ENCODE measurements around the gene MYO15A.

The MYO15A gene

GRCh38 chr17:18144261-18144660 is 35.7 kb downstream of the MYO15A start:
- TF ChIP-seq CTCF (conservative IDR thresholded peaks at IDR 0.05; ENCODE audit: low read length), result no peak
- no peak for TF ChIP-seq EZH2phosphoT487 (IDR thresholded peaks at IDR 0.05; ENCODE audit: borderline replicate concordance)
- no peak overlapping the region for H3K9ac ChIP-seq (ENCODE audit: low read depth, low read length, poor library complexity, severe bottlenecking)
- H3K9me3 ChIP-seq (ENCODE audit: insufficient read depth, low read depth, low read length), result no peaks in the 10 kb centered on the region
- no peaks in the 10 kb centered on the region for H3K36me3 ChIP-seq (ENCODE audit: insufficient read depth, low read length)
- no peaks in the 10 kb centered on the region for H3F3A ChIP-seq (ENCODE audit: low read depth)
- H3K4me2 ChIP-seq (ENCODE audit: low read depth, low read length, poor library complexity, severe bottlenecking), result no peak overlapping the region
- no peaks in the 10 kb centered on the region for H3K27me3 ChIP-seq (ENCODE audit: insufficient read depth, low read length, poor library complexity, severe bottlenecking)
- no peak overlapping the region for H2AFZ ChIP-seq (ENCODE audit: low read length)
- no peaks in the 10 kb centered on the region for H3K4me1 ChIP-seq (ENCODE audit: insufficient read depth, low read length, poor library complexity, severe bottlenecking)
- H3K79me2 ChIP-seq (ENCODE audit: insufficient read depth, low read length), result no peaks in the 10 kb centered on the region
- no peak overlapping the region for H3K4me3 ChIP-seq (ENCODE audit: low read length, poor library complexity, severe bottlenecking)
- no peaks in the 10 kb centered on the region for H3K9me2 ChIP-seq (replicated peaks; ENCODE audit: low read depth, low read length)
- no peaks in the 10 kb centered on the region for H4K20me1 ChIP-seq (ENCODE audit: insufficient read depth, low read length, poor library complexity, severe bottlenecking)

GRCh38 chr17:18144855-18145254 is 36.3 kb downstream of the MYO15A start:
- H3K4me2 ChIP-seq (ENCODE audit: low read depth, low read length, poor library complexity, severe bottlenecking), result no peak overlapping the region
- no peaks in the 10 kb centered on the region for H3K27me3 ChIP-seq (ENCODE audit: insufficient read depth, low read length, poor library complexity, severe bottlenecking)
- H3F3A ChIP-seq (ENCODE audit: low read depth), result no peaks in the 10 kb centered on the region
- TF ChIP-seq CTCF (conservative IDR thresholded peaks at IDR 0.05; ENCODE audit: low read length) (no peak), EZH2phosphoT487 (IDR thresholded peaks at IDR 0.05; ENCODE audit: borderline replicate concordance) (no peak)
- H3K9me3 ChIP-seq (ENCODE audit: insufficient read depth, low read depth, low read length), result no peaks in the 10 kb centered on the region
- no peaks in the 10 kb centered on the region for H3K36me3 ChIP-seq (ENCODE audit: insufficient read depth, low read length)
- no peak overlapping the region for H3K4me3 ChIP-seq (ENCODE audit: low read length, poor library complexity, severe bottlenecking)
- H3K4me1 ChIP-seq (ENCODE audit: insufficient read depth, low read length, poor library complexity, severe bottlenecking), result no peaks in the 10 kb centered on the region
- H3K79me2 ChIP-seq (ENCODE audit: insufficient read depth, low read length), result no peaks in the 10 kb centered on the region
- H3K9ac ChIP-seq (ENCODE audit: low read depth, low read length, poor library complexity, severe bottlenecking), result no peak overlapping the region
- no peaks in the 10 kb centered on the region for H3K9me2 ChIP-seq (replicated peaks; ENCODE audit: low read depth, low read length)
- no peaks in the 10 kb centered on the region for H4K20me1 ChIP-seq (ENCODE audit: insufficient read depth, low read length, poor library complexity, severe bottlenecking)
- no peak overlapping the region for H2AFZ ChIP-seq (ENCODE audit: low read length)

GRCh38 chr17:18145811-18146210 is 37.3 kb downstream of the MYO15A start:
- H3K9me3 ChIP-seq (ENCODE audit: insufficient read depth, low read depth, low read length), result no peaks in the 10 kb centered on the region
- TF ChIP-seq EZH2phosphoT487 (IDR thresholded peaks at IDR 0.05; ENCODE audit: borderline replicate concordance) (no peak), CTCF (conservative IDR thresholded peaks at IDR 0.05; ENCODE audit: low read length) (no peak)
- no peaks in the 10 kb centered on the region for H3K27me3 ChIP-seq (ENCODE audit: insufficient read depth, low read length, poor library complexity, severe bottlenecking)
- H3F3A ChIP-seq (ENCODE audit: low read depth), result no peaks in the 10 kb centered on the region
- H3K4me1 ChIP-seq (ENCODE audit: insufficient read depth, low read length, poor library complexity, severe bottlenecking), result no peaks in the 10 kb centered on the region
- H2AFZ ChIP-seq (ENCODE audit: low read length), result no peak overlapping the region
- no peaks in the 10 kb centered on the region for H3K9me2 ChIP-seq (replicated peaks; ENCODE audit: low read depth, low read length)
- no peak overlapping the region for H3K4me3 ChIP-seq (ENCODE audit: low read length, poor library complexity, severe bottlenecking)
- H4K20me1 ChIP-seq (ENCODE audit: insufficient read depth, low read length, poor library complexity, severe bottlenecking), result no peaks in the 10 kb centered on the region
- no peaks in the 10 kb centered on the region for H3K36me3 ChIP-seq (ENCODE audit: insufficient read depth, low read length)
- H3K79me2 ChIP-seq (ENCODE audit: insufficient read depth, low read length), result no peaks in the 10 kb centered on the region
- H3K4me2 ChIP-seq (ENCODE audit: low read depth, low read length, poor library complexity, severe bottlenecking), result no peak overlapping the region
- H3K9ac ChIP-seq (ENCODE audit: low read depth, low read length, poor library complexity, severe bottlenecking), result no peak overlapping the region

All from Loucy (cell line).